HEK293 (cell line): ENCODE results near the gene TMEM150B.

Source experiments
- CTCF ChIA-PET: fragments of 350-600 bp; formaldehyde crosslinking; extraction: SDS; loops from one replicate; lab custom pipeline; 2021; ENCODE audit warnings: antibody characterized with exemption; lab: Yijun Ruan, JAX
- POLR2A ChIA-PET: fragments of 300-600 bp; formaldehyde crosslinking; extraction: SDS; loops from one replicate; lab custom pipeline; 2020; ENCODE audit warnings: antibody characterized with exemption, inconsistent platforms; lab: Yijun Ruan, JAX
- H3K27ac ChIP-seq: fragments of 200-500 bp; sonication (Bioruptor generic); 2 replicates; pipeline ENCODE4 v1.5.1; 2014; ENCODE audit warnings: low read depth, low read length, control low read depth, inconsistent platforms; ENCODE audit errors: extremely low read depth
- H3K36me3 ChIP-seq, 2 experiments: fragments of 200-500 bp in 1 of 2; sonication (Bioruptor generic) in 1 of 2; 1 replicate in 1 of 2; 2 replicates in 1 of 2; pipeline ENCODE4 v1.5.1; 2014 to 2017; ENCODE audit warnings: inconsistent platforms in 2 of 2, low read length in 2 of 2; ENCODE audit not compliant: control insufficient read depth in 2 of 2, insufficient read depth in 1 of 2
- H3K4me1 ChIP-seq: fragments of 200-500 bp; sonication (Bioruptor generic); 2 replicates; pipeline ENCODE4 v1.5.1; 2014; ENCODE audit warnings: mild to moderate bottlenecking, low read length, inconsistent platforms; ENCODE audit not compliant: control insufficient read depth, insufficient read depth
- H3K4me3 ChIP-seq: 2 replicates; pipeline ENCODE4 v1.5.1; 2011; ENCODE audit warnings: low read depth, mild to moderate bottlenecking, control low read depth, low read length, moderate library complexity
- H3K9me3 ChIP-seq: fragments of 200-500 bp; sonication (Bioruptor generic); 2 replicates; pipeline ENCODE4 v1.5.1; 2014; ENCODE audit warnings: low read depth, low read length, inconsistent platforms; ENCODE audit not compliant: control insufficient read depth, insufficient read depth
- GLI4 ChIP-seq: fragments of 450-650 bp; formaldehyde crosslinking; IDR thresholded peaks from 2 replicates; pipeline ENCODE4 v1.5.1; 2016; ENCODE audit warnings: missing biosample characterization, missing genetic modification characterization
- KLF8 ChIP-seq: fragments of 450-650 bp; formaldehyde crosslinking; IDR thresholded peaks from 2 replicates; pipeline ENCODE4 v1.5.1; 2016; ENCODE audit warnings: missing biosample characterization, missing genetic modification characterization
- OSR2 ChIP-seq: fragments of 450-650 bp; formaldehyde crosslinking; IDR thresholded peaks from 2 replicates; pipeline ENCODE4 v1.5.1; 2016; ENCODE audit warnings: missing biosample characterization, missing genetic modification characterization
- PATZ1 ChIP-seq: fragments of 450-650 bp; formaldehyde crosslinking; IDR thresholded peaks from 2 replicates; pipeline ENCODE4 v1.5.1; 2016; ENCODE audit warnings: missing biosample characterization, missing genetic modification characterization
- ZBTB1 ChIP-seq: fragments of 450-650 bp; formaldehyde crosslinking; IDR thresholded peaks from 2 replicates; pipeline ENCODE4 v1.5.1; 2016; ENCODE audit warnings: missing biosample characterization, missing genetic modification characterization
- ZBTB10 ChIP-seq: fragments of 450-650 bp; formaldehyde crosslinking; IDR thresholded peaks from 2 replicates; pipeline ENCODE4 v1.5.1; 2016; ENCODE audit warnings: missing biosample characterization, missing genetic modification characterization
- ZBTB8A ChIP-seq: fragments of 450-650 bp; formaldehyde crosslinking; IDR thresholded peaks from 2 replicates; pipeline ENCODE4 v1.5.1; 2016; ENCODE audit warnings: missing biosample characterization, missing genetic modification characterization
- ZIC2 ChIP-seq: fragments of 450-650 bp; formaldehyde crosslinking; IDR thresholded peaks from 2 replicates; pipeline ENCODE4 v1.5.1; 2016; ENCODE audit warnings: missing biosample characterization, missing genetic modification characterization
- ZNF133 ChIP-seq: fragments of 450-650 bp; formaldehyde crosslinking; IDR thresholded peaks from 2 replicates; pipeline ENCODE4 v1.5.1; 2016; ENCODE audit warnings: missing biosample characterization, missing genetic modification characterization
- ZNF2 ChIP-seq: fragments of 450-650 bp; formaldehyde crosslinking; IDR thresholded peaks from 2 replicates; pipeline ENCODE4 v1.5.1; 2016; ENCODE audit warnings: missing biosample characterization, missing genetic modification characterization
- ZNF239 ChIP-seq: fragments of 450-650 bp; formaldehyde crosslinking; IDR thresholded peaks from 2 replicates; pipeline ENCODE4 v1.5.1; 2016; ENCODE audit warnings: missing biosample characterization, missing genetic modification characterization
- ZNF335 ChIP-seq: fragments of 450-650 bp; formaldehyde crosslinking; conservative IDR thresholded peaks from 2 replicates; pipeline ENCODE4 v1.5.1; 2016; ENCODE audit warnings: missing biosample characterization, missing genetic modification characterization
- ZNF350 ChIP-seq: fragments of 450-650 bp; formaldehyde crosslinking; IDR thresholded peaks from 2 replicates; pipeline ENCODE4 v1.5.0; 2017; ENCODE audit warnings: missing biosample characterization, mild to moderate bottlenecking, missing genetic modification characterization
- ZNF362 ChIP-seq: fragments of 450-650 bp; formaldehyde crosslinking; IDR thresholded peaks from 2 replicates; pipeline ENCODE4 v1.5.1; 2016; ENCODE audit warnings: missing biosample characterization, missing genetic modification characterization
- ZNF37A ChIP-seq: fragments of 450-650 bp; IDR thresholded peaks from 2 replicates; pipeline ENCODE4 v1.5.1; 2018; ENCODE audit warnings: missing biosample characterization, missing genetic modification characterization
- ZNF449 ChIP-seq: fragments of 450-650 bp; formaldehyde crosslinking; IDR thresholded peaks from 2 replicates; pipeline ENCODE4 v1.5.1; 2017; ENCODE audit warnings: missing biosample characterization, mild to moderate bottlenecking, missing genetic modification characterization, moderate library complexity
- ZNF585B ChIP-seq: fragments of 450-650 bp; formaldehyde crosslinking; IDR thresholded peaks from 2 replicates; pipeline ENCODE4 v1.5.1; 2016; ENCODE audit warnings: missing biosample characterization, missing genetic modification characterization
- ZNF629 ChIP-seq: fragments of 450-650 bp; formaldehyde crosslinking; IDR thresholded peaks from 2 replicates; pipeline ENCODE4 v1.5.1; 2017; ENCODE audit warnings: missing biosample characterization, missing genetic modification characterization
- ZNF664 ChIP-seq: fragments of 450-650 bp; formaldehyde crosslinking; IDR thresholded peaks from 2 replicates; pipeline ENCODE4 v1.5.1; 2016; ENCODE audit warnings: missing biosample characterization, missing genetic modification characterization
- ZNF704 ChIP-seq: fragments of 450-650 bp; formaldehyde crosslinking; IDR thresholded peaks from 2 replicates; pipeline ENCODE4 v1.5.1; 2016; ENCODE audit warnings: missing biosample characterization, missing genetic modification characterization
- ZNF777 ChIP-seq: fragments of 450-650 bp; formaldehyde crosslinking; IDR thresholded peaks from 2 replicates; pipeline ENCODE4 v1.5.1; 2017; ENCODE audit warnings: missing biosample characterization, missing genetic modification characterization, borderline replicate concordance
- ZNF785 ChIP-seq: fragments of 450-650 bp; formaldehyde crosslinking; IDR thresholded peaks from 2 replicates; pipeline ENCODE4 v1.5.1; 2016; ENCODE audit warnings: missing biosample characterization, missing genetic modification characterization
- ZXDB ChIP-seq: fragments of 450-650 bp; formaldehyde crosslinking; IDR thresholded peaks from 2 replicates; pipeline ENCODE4 v1.5.1; 2016; ENCODE audit warnings: missing biosample characterization, missing genetic modification characterization

TMEM150B gene

GRCh38 chr19:55355213-55355821, 30.2 kb upstream of the TMEM150B start (continued):
- TF ChIP-seq ZNF350 (tag by site-specific recombination) (no peak), ZNF664 (tag by site-specific recombination) (peak; percentile 98), ZNF704 (tag by site-specific recombination) (no peak), ZNF133 (no peak), ZBTB10 (tag by site-specific recombination) (0 out of 2 replicates have a peak, but pooled peaks have one; percentile 16), ZBTB1 (tag by site-specific recombination) (no peak), ZNF785 (tag by site-specific recombination) (no peak), ZIC2 (no peak)

GRCh38 chr19:55354698-55355212, 29.6 kb upstream of the TMEM150B start, which contains the start of gene COX6B2:
Gene COX6B2 (minus strand): TSS chr19:55354719. CDS start chr19:55354521, 198 bp downstream.
- TF ChIP-seq ZNF777 (tag by site-specific recombination) (0 out of 2 replicates have a peak, but pooled peaks have one; percentile 1), ZNF449 (tag by site-specific recombination) (no peak)
- TF ChIP-seq, all 188 proteins: peak for 1
- no peak within 1 kb of the TSS for H3K27ac ChIP-seq
- H3K36me3 ChIP-seq, result no peaks in the 10 kb centered on the region
- POLR2A ChIA-PET, result no interaction called here
- CTCF ChIA-PET, result interaction anchor here (0.6 to 1.3 kb wide), 2 partner anchors 59 to 144 kb away, joined by 3 read pairs; no protein-coding TSS in a partner anchor
- H3K9me3 ChIP-seq, result no peaks in the 10 kb centered on the region
- H3K4me1 ChIP-seq, result peaks cover 8% of the 10 kb centered on the region; the same call in 1 of the 2 replicates
- H3K4me3 ChIP-seq, result peak within 1 kb of the TSS; percentile 54

- peaks cover 0 to 2% of the 10 kb centered on the region in 2 experiments; a peak in 1 of 3 replicates for H3K36me3 ChIP-seq
- CTCF ChIA-PET, result interaction anchor here (0.6 kb wide), 1 partner anchor 50 kb away, joined by 3 read pairs; no protein-coding TSS in a partner anchor
- H3K27ac ChIP-seq, result no peak overlapping the region
- no peaks in the 10 kb centered on the region for H3K9me3 ChIP-seq
- peak overlapping the region; percentile 54 for H3K4me3 ChIP-seq
- POLR2A ChIA-PET, result interaction anchor here (1.6 to 7.7 kb wide), 3 partner anchors 15 to 53 kb away, joined by 6 to 95 read pairs (median 13); partner anchors contain the start of genes KMT5C and UBE2S
- peaks cover 8% of the 10 kb centered on the region; the same call in 1 of the 2 replicates for H3K4me1 ChIP-seq
- TF ChIP-seq ZBTB8A (tag by site-specific recombination) (no peak), ZNF239 (no peak), GLI4 (no peak), ZNF2 (no peak), ZNF335 (peak; percentile 66), ZNF585B (tag by site-specific recombination) (no peak), ZNF629 (no peak), ZXDB (tag by site-specific recombination) (no peak), KLF8 (tag by site-specific recombination) (peak; percentile 88), ZNF362 (tag by site-specific recombination) (no peak), OSR2 (no peak), PATZ1 (tag by site-specific recombination) (peak; percentile 54; the same call in 1 of the 2 replicates), ZNF37A (tag by site-specific recombination) (no peak)
Measured at GRCh38 chr19:55353803-55354697, 28.9 kb upstream of the TMEM150B start.
